Measurements from ENCODE around the gene HS6ST3.

GRCh38 chr13:96849091-96849490 is 759.2 kb downstream of the HS6ST3 start:
- no peak for TF ChIP-seq CTCF (IDR thresholded peaks at IDR 0.05)
- TF ChIP-seq POLR2A (IDR thresholded peaks at IDR 0.05) = no peak
